HG02678 (cell line): ENCODE measurements around the gene PEX5L.
"Not testable (repeated sequence)": the region's sequence is repeated elsewhere in the genome, so short reads cannot be mapped to it uniquely, and the experiment has no call there.

Experiments
- ATAC-seq: cut with Tn5 transposase; IDR thresholded peaks from one replicate; pipeline ENCODE4 v1.9.1; 2021; ENCODE audit warnings: mild to moderate bottlenecking, moderate library complexity; ENCODE audit not compliant: unreplicated experiment

The PEX5L gene, protein sequence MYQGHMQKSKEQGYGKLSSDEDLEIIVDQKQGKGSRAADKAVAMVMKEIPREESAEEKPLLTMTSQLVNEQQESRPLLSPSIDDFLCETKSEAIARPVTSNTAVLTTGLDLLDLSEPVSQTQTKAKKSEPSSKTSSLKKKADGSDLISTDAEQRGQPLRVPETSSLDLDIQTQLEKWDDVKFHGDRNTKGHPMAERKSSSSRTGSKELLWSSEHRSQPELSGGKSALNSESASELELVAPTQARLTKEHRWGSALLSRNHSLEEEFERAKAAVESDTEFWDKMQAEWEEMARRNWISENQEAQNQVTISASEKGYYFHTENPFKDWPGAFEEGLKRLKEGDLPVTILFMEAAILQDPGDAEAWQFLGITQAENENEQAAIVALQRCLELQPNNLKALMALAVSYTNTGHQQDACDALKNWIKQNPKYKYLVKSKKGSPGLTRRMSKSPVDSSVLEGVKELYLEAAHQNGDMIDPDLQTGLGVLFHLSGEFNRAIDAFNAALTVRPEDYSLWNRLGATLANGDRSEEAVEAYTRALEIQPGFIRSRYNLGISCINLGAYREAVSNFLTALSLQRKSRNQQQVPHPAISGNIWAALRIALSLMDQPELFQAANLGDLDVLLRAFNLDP

DNA sequence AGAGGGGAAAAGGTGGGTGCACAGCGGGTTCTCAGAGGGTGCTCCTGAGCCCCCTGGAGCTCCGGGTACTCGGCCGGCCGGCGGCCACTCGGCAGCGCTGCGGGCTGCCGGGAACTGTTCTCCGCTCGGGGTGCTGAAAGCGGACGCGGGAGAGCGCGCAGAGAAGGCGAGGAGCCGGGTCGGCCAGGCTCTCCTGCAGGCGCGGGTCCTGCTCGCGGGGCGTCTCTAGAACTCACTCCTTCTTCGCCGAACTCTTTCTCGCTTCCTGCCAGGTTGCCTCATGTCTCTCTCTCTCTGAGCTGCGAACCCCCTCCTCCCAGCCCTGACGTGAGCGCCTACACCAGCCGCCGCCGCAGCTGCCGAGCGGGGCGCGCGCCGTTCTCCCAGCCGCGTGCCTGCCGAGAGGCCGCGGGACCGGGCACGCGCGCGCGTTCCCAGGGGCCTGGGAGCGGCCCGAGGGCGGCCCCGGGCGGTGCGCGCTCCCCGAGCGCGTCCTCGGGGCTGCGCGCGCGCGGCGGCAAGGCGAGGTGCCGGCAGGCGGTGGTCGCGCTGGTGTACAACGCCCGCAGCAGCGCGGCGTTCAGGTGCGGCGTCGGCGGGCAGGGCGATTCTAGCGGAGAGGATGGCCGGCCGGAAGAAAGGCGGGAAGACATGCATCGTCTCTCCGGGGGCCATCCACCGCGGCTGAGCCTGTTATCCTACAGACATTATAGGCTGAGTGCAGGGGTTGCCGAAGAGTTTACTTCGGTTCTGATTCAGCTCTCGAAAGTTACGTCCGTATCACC lies at the start of gene PEX5L:
Gene PEX5L, minus strand, starts transcription at position 267 of the 785 bp plus-strand sequence. CDS start 338 bp downstream, outside the sequence.
- peak; percentile 87 for ATAC-seq

DNA sequence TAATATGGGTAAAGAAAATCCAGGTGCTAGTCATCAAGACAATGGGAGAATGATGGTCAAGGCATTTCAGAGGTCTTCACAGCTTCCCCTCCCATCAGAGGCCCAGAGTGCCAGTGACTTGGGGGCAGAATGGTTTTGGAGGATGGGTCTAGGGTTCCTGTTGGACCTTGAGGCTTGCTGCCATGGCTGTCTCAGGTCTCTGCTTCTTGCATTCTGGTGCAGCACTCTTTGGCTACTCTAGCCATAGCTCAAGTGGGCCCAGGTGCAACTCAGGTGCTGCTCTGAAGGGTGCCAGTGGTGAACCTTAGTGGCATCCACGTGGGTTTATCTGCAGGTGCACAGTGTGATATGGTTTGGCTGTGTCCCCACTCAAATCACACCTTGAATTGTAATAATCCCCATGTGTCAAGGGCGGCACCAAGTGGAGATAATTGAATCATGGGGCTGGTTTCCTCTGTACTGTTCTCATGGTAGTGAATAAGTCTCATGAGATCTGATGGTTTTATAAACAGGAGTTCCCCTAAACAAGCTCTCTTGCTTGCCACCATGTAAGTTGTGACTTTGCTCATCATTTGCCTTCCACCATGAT lies 48.5 kb upstream of the PEX5L start:
- ATAC-seq, result no peak

DNA sequence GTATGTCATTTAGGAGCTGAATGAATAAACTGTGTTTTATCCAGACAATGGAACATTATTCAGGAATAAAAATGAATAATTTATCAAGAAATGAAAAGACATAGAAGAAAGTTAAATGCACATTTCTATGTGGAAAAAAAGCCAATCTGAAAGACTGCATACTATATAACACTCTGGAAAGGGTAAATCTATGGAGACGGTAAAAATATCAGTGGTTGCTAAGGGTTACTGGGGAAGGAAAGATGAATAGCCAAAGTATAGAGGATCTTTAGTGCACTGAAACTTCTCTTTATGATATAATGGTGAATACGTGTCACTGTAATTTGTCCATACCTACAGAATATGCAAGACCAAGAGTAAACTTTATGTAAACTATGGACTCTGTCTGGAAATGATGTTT lies 46.0 kb upstream of the PEX5L start:
- no peak for ATAC-seq

DNA sequence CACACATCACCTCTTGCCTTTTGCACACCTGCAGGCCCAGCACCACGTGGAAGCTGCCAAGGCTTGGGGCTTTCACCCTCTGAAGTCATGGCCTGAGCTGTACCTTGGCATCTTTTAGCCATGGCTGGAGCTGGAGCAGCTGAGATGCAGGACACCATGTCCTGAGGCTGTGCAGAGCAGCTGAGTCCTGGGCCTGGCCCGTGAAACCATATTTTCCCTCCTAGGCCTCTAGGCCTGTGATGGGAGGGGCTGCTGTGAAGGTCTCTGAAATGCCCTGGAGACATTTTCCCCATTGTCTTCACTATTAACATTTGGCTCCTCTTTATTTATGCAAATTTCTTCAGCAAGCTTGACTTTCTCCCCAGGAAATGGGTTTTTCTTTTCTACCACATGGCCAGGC lies 41.9 kb upstream of the PEX5L start:
- no peak for ATAC-seq

DNA sequence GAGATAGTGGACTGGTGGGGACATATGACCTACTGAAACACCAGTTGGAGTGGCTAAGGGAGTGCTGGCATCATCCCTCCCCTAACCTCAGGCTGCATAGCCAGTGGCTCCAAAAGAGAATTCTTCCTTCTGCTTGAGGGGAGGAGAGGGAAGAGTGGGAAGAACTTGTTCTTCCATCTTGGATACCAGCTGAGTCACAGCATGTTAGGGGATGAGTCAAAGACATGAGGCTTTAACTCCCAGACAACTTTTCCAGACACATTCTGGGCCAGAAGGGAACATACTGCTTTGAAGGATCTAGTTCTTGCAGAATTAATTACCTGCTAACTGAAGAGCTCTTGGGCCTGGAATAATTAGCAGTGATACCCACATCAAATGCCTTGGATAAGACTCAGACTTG lies 36.8 kb upstream of the PEX5L start:
- no peak for ATAC-seq

DNA sequence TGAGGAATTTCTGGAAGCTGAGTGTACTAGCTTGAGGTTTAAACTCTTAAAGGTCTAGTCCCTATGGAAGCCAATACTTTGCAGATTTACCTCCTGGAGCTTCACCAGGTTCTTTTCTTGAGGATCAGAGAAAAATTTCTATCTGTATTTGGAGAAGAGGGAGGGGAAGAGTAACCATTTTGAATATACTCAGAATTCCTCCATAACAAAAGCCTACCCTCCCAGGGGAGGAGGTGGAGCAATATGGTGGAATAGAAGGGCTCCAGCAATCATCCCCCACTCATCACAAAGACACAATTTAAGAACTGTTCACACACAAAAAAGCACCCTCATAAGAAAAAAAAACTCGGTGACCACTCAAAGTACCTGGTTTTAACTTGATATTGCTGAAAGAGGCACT lies 36.0 kb upstream of the PEX5L start:
- ATAC-seq, result no peak

DNA sequence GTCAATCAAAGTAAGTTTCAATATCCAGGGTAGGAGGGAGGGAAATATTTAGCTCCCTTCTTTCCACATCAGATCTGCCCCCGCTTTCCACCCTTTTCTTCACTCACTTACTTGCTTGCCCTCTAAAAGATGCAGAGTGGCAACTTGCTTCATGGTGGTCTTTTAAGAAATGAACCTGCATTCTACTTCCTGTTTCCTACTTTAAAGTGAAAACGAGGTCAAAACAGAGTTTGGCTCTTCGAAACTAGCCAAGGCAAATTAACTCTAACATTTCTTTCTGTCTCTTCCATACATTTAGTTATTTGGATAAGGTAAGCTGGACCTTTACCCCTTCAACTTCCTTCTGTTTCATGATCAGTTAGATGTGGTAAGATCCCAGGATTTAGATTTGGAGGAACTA lies 34.2 kb upstream of the PEX5L start:
- no peak for ATAC-seq

DNA sequence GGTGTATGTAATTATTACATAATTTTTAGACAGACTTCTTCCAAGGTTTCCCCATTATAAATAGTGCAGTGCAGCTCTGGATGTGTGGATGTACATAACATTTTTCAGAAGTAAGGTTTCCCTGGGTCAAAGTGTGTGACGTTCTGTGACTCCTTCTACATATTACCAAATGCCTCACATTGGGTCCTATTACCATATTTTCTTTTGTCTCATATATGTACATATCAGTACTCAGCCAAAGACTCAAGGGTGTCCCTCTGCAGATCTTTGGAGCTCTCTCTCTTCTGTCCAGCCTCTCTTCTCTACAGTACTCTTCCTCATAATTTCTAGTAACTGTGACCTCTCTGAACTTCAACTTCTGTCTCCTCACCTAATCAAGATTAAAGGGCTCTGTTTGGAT lies 31.3 kb upstream of the PEX5L start:
- ATAC-seq, result no peak

DNA sequence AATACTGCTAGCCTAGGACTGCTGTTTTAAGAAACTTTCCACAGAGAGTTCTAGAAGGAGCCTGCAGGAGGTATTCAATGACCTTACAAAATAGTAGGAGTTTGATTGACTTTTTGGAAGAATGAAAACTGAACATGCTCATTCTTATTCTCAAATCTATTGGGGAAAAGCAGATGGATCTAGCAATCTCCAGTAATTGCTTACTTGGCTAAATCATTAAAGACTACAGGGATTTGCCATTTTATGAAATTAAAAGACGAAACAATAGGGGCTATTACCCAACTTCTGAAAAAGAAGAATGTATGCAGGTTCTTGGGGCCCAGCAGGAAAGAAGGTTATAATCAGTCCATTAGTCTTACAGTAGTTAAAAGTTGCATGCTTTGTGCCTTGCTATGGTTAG lies 29.9 kb upstream of the PEX5L start:
- ATAC-seq, result no peak

DNA sequence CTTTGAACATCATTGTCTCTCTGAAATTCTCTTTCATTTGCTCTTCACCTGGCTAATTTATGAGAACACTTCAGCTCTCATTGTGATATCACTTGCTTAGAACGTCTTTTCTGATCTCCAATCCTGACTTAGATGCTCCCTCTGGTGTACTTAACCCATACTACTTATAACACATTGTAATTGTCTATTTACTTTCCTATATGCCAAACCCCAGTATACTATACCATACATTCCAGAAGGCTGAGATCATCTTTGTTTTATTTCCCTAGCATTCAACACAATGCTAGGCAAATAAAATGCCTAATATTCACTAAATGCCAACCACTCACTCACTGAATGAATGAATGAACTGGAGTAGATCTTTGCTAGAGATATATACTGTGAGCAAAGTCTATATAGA lies 27.0 kb upstream of the PEX5L start:
- no peak for ATAC-seq

DNA sequence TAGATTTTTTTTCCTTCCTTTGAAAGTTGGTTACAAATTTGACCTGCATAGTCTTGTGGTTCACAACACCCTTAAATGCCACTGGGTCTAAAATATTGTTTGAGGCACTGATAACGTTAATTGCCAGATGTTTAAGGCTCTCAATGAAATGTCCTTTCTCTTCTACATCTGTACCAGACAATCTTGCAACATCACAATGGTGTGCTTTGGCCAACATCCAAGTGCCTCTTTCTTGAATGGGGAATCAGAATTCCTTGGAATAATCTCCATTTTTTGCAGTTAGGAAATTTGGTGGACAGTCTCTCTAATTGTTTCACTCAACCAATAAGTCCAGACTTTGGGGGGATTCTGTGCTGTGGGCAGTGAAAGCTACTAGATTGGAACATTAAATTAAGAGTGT lies 26.0 kb upstream of the PEX5L start:
- ATAC-seq, result no peak

DNA sequence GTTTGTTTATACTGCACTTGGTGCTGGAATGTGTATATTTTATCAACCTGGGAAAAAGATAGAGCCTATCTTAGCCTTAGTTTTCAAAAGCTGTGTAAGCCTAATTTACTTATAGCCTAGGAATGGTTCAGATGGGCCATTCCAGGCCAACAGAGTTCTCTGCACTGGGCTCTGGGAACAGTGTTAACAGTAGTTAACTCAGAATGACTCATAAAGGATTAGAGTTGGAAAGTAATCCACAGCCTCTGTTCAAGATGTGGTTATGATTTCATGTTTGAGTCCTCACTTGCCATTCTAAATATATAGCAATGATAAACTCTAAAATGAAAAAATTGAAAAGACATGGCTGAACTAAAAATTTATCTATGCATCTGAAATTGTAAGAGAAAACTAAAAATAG lies 22.6 kb upstream of the PEX5L start:
- no peak for ATAC-seq

DNA sequence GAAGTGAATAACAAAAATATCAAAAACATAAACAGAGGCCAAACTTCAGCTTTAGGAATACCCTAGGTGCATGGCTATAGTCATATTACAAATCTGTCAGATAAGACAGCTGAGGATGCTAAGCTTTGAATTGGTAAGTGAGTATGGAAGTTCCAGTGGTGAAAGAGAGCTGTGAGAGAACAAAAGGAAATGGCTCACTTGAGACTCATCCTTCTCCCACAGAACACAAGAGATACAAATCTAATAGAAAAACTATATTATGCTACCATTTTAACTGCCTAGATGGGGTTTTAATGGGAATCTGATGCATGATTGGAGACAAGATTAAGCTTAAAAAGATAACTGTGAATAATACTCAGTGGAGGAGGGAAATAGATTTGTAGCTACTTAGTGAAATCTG lies 21.5 kb upstream of the PEX5L start:
- ATAC-seq, result no peak

DNA sequence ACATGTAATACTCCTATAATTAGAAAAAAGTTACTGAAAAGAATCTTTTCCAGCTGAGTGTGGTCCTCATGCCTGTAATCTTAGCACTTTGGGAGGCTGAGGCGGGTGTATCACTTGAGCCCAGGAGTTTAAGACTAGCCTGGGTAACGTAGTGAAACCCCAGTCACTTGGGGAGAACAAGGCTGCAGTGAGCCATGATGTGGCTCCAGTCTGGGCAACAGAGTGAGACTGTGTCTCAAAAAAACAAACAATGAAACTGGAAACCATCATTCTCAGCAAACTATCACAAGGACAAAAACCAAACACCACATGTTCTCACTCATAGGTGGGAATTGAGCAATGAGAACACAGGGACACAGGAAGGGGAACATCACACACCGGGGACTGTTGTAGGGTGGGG lies 18.9 kb upstream of the PEX5L start:
- ATAC-seq, result not testable (repeated sequence)

DNA sequence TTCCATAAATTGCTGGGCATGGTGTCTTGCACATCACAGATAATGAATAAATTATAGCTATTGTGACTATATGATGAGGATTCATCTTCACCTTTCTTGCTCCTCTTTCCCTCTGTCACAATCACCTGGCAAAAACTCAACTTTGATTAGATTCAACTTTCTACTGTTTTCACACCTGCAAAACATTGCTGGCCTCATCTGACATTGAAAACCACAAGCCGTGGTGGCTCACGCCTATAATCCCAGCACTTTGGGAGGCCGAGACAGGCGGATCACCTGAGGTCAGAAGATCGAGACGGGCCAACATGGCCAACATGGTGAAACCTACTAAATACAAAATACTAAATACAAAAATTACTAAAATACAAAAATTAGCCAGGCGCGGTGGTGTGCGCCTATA lies 12.7 kb upstream of the PEX5L start:
- no peak for ATAC-seq

DNA sequence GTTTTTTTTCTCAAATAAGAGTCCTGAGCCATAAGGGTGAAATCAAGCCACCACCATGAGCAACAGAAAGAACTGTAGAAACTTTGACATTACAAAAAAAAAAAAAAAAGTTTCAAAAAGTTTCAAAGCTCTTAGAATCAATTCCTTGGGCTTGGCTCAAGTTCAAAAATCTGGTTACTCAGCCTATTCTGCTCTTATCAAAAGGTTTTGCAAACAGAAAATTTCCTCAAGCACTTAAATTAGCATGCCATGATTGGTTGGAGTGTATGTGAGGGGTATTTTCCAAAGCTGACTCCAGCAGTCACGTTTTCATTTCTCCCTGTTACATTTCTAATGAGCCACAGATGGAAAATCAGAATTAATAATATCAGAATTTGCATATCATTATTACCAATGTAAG lies 12.1 kb upstream of the PEX5L start:
- no peak for ATAC-seq

DNA sequence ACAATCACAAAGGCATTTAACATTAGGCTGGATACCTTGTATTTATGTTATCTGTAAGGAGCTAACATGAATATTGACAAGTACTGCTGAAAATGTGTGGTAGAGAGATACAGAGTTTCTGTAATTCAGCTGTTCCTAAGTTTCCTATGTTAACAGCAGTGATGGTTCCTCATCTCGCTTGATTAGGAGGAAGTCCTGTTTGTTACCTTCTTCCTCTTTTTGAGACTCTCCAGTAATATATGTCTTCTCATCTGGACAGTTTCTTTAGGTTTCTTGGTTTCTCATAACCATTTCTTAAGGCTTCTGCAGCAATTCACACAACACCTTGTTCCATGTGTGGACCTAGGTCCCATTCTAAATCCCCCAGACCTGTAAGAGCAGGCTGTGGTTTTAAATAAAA lies 11.4 kb upstream of the PEX5L start:
- peak; percentile 90 for ATAC-seq

DNA sequence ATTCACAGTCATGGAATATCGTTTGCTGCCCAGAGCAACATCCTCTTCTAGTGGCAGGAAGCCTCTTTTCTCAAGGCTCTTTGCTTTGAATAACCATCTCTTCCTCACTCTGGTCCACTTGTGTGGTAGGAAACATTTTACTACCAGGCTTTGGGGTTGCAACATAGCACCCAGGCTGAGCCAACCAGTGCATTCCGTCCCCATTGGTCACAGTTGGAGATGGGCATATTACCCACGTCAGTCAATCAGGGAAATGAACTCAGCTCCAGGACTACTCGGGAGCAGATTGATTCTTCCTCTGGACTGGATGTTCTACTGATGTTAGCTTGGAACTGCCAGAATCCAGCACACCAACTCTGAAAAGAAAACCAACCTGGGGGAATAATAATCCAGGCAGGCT lies 4.2 kb upstream of the PEX5L start:
- ATAC-seq, result no peak

DNA sequence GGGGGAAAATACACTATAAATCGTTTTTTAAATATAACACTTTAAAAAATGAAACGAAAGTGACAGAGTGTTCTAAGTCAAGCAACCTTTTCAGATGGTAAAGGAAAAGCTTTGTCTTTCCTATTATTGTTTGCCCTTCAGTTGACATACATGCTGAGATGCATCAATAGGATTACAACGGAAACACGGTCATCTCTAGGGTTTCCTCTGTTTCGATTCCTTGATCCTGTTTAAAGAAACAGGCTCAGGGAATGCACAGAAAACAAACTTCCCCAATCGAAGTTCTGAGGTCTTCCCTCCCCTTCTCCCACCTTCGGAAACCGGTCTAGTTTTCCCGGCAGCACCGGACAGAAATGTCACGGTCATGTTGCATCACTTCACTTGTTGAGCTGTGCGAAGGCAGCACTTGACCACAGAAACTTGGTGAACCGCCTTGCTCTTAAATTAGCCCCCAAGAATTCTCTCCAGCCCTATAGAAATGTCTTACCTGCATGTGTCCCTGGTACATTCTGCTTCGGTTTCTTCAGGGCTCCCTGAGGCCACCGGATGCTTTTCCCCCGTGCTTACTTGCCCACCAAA lies 556 bp downstream of the PEX5L start:
- ATAC-seq, result peak; percentile 49

DNA sequence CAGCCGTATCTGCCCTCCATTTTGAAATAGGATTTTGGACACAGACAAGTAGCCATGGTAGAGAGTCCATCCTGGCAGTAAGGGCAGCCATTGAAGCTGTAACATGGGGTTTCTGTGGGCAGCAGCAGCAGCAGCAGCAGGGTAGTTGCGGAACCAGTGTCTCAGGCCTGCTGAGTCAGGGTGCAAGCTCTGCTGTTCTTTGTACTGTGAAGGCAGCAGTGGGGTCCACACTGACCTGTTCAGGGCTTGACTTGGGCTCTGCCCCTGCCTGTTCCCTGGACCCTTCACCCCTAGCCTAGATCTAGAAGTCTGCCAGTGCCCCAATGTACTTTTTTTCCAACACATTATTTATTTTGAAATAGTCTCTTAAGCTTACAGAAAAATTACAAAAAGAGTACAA lies 9.7 kb downstream of the PEX5L start:
- ATAC-seq, result no peak

DNA sequence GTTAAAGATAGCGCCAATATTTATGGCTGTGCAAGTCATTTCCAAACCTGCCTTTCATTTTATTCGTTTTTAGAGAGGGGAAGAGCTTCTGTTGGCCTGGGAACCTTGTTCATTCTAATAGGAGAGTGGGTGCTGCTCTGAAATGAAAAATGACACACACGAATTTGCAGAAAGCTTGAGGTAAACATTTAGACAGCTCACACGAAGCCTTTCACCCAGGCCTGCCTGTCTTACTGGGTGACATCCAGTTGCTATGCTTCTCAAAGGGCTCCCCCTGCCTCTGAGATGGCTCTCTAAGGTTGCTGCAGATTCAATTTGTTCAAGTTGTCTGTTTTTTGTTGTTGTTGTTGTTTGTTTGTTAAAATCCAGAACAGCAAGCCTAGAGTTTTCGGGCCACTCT lies 18.2 kb downstream of the PEX5L start:
- no peak for ATAC-seq
